GM21447 (cell line): ENCODE measurements around the gene SBF2.
A peak's percentile ranks its signal among the peaks of the same experiment; 100 is the strongest.

Source experiments
- ATAC-seq: cut with Tn5 transposase; IDR thresholded peaks from one replicate; pipeline ENCODE4 v1.9.1; 2021; ENCODE audit not compliant: unreplicated experiment

SBF2 gene

GRCh38 chr11:10302359-10302743, 8.3 kb upstream of the SBF2 start:
- ATAC-seq, result no peak

- ATAC-seq, result no peak
Observed at GRCh38 chr11:10301656-10302358, 7.8 kb upstream of the SBF2 start.

- ATAC-seq, result peak; percentile 89
Observed at GRCh38 chr11:10298342-10298741, 4.3 kb upstream of the SBF2 start.

- no peak for ATAC-seq
Observed at GRCh38 chr11:10295064-10295901, 1.3 kb upstream of the SBF2 start.

GRCh38 chr11:10294290-10294953, 403 bp upstream of the SBF2 start:
- ATAC-seq, result no peak

- no peak for ATAC-seq
Observed at GRCh38 chr11:10291801-10292638, 2.0 kb downstream of the SBF2 start.

GRCh38 chr11:10289765-10290380, 4.1 kb downstream of the SBF2 start:
- no peak for ATAC-seq

GRCh38 chr11:10288881-10289764, 4.9 kb downstream of the SBF2 start:
- no peak for ATAC-seq

GRCh38 chr11:10287766-10288715, 6.0 kb downstream of the SBF2 start:
- ATAC-seq, result no peak

- no peak for ATAC-seq
Observed at GRCh38 chr11:10287140-10287539, 6.9 kb downstream of the SBF2 start.

GRCh38 chr11:10285148-10285802, 8.7 kb downstream of the SBF2 start:
- no peak for ATAC-seq

- ATAC-seq, result no peak
Observed at GRCh38 chr11:10283991-10284390, 10.0 kb downstream of the SBF2 start.

GRCh38 chr11:10282117-10282516, 11.9 kb downstream of the SBF2 start:
- no peak for ATAC-seq

GRCh38 chr11:10275714-10276113, 18.3 kb downstream of the SBF2 start:
- ATAC-seq, result no peak

GRCh38 chr11:10274726-10275125, 19.3 kb downstream of the SBF2 start:
- ATAC-seq, result no peak

GRCh38 chr11:10273738-10274137, 20.3 kb downstream of the SBF2 start:
- ATAC-seq, result no peak

- no peak for ATAC-seq
Observed at GRCh38 chr11:10272132-10272531, 21.9 kb downstream of the SBF2 start.
